Progenitor cell of endocrine pancreas (in vitro differentiated cells): ENCODE measurements around the gene CCDC178. TPM values are rescaled to one million over a fixed set of nuclear protein-coding genes. Genes with fewer than 3 reads are reported as not detected.

Experiments used
- DNase-seq: peaks from one replicate; pipeline ENCODE4 v3.0.0; 2021; ENCODE audit warnings: low spot score; ENCODE audit not compliant: unreplicated experiment
- H3K27ac Mint-ChIP-seq: 2 replicates; pipeline ENCODE4 v1.8.0; 2021; ENCODE audit warnings: mild to moderate bottlenecking, moderate library complexity, mixed read lengths
- H3K27me3 Mint-ChIP-seq: 2 replicates; pipeline ENCODE4 v1.8.0; 2021; ENCODE audit warnings: mixed read lengths
- H3K36me3 Mint-ChIP-seq: 2 replicates; pipeline ENCODE4 v1.8.0; 2022; ENCODE audit warnings: mixed read lengths; ENCODE audit not compliant: insufficient read depth
- H3K4me1 Mint-ChIP-seq: 2 replicates; pipeline ENCODE4 v1.8.0; 2021; ENCODE audit warnings: low read depth, mixed read lengths
- H3K4me3 Mint-ChIP-seq: 2 replicates; pipeline ENCODE4 v1.8.0; 2021; ENCODE audit warnings: low read depth, mild to moderate bottlenecking, moderate library complexity, mixed read lengths
- H3K9me3 Mint-ChIP-seq: 2 replicates; pipeline ENCODE4 v1.8.0; 2021; ENCODE audit warnings: low read depth, mixed read lengths
- total RNA-seq: library from RNA; stranded (reverse); gene quantifications from 2 replicates; pipeline ENCODE4 v1.2.1, GENCODE V29; 2021
- TF ChIP-seq, protein P1 (sequence below): fragments of 200-600 bp; sonication (generic); IDR thresholded peaks from one replicate; pipeline ENCODE4 v1.5.0; 2021; ENCODE audit warnings: antibody characterized with exemption, mild to moderate bottlenecking; ENCODE audit not compliant: unreplicated experiment

Gene CCDC178
- total RNA-seq, 1 donor from 2014 or later = not detected

DNA sequence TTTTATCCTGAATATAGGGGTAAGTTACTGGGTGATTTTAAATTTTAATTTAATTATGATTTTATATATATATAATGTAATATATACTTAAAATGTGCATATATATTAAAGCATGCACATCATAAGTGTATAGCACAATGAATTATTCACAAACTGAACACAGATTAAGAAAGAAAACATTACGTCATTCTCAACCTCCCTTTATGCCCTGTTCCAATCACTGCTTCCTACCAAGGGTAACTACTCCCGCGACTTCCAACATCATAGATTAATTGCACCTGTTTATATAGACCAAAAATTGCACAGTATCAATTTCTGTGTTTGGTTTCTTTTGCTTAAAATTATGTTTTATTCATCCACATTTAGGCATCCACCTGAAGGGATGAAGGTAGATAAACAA is 366.4 kb downstream of the CCDC178 start:
- DNase-seq = no peak
- Mint-ChIP-seq H3K27me3 (no peaks in the 10 kb centered on the region), H3K27ac (no peak overlapping the region), H3K36me3 (no peaks in the 10 kb centered on the region), H3K4me3 (no peak overlapping the region), H3K4me1 (no peaks in the 10 kb centered on the region), H3K9me3 (peaks cover 7% of the 10 kb centered on the region)
- TF ChIP-seq, protein P1, sequence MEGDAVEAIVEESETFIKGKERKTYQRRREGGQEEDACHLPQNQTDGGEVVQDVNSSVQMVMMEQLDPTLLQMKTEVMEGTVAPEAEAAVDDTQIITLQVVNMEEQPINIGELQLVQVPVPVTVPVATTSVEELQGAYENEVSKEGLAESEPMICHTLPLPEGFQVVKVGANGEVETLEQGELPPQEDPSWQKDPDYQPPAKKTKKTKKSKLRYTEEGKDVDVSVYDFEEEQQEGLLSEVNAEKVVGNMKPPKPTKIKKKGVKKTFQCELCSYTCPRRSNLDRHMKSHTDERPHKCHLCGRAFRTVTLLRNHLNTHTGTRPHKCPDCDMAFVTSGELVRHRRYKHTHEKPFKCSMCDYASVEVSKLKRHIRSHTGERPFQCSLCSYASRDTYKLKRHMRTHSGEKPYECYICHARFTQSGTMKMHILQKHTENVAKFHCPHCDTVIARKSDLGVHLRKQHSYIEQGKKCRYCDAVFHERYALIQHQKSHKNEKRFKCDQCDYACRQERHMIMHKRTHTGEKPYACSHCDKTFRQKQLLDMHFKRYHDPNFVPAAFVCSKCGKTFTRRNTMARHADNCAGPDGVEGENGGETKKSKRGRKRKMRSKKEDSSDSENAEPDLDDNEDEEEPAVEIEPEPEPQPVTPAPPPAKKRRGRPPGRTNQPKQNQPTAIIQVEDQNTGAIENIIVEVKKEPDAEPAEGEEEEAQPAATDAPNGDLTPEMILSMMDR = no peak

DNA sequence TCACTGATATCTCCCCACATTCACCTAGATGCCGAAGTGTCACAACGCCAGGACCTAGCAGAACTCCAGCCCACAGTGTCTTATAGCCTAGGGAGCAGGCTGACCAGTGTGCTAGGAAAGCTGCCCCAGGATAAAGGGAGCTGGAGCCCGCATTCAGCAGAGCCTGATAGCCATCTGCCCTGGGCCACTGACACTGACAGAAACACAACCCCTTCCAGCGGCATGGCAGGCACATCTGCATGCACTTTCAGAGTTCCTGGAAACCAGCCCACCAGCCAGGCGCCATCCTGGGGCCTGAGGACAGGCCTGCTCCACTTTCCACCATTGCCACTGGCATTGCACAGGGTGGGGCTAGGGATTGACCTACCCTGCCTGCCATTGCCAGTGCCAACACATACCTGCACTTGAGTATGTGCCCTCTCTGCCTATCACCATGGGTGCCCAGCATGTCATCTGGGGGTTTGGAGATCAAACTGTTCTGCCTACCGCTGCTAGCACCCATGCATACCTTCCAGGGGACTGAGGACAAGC is 377.6 kb downstream of the CCDC178 start:
- no peaks in the 10 kb centered on the region for H3K36me3 Mint-ChIP-seq
- no peaks in the 10 kb centered on the region for H3K27me3 Mint-ChIP-seq
- TF ChIP-seq, protein P1 = no peak
- no peak overlapping the region for H3K4me3 Mint-ChIP-seq
- H3K9me3 Mint-ChIP-seq = peaks cover 19% of the 10 kb centered on the region
- H3K27ac Mint-ChIP-seq = no peak overlapping the region
- H3K4me1 Mint-ChIP-seq = no peaks in the 10 kb centered on the region
- no peak for DNase-seq

GRCh38 chr18:33052886-33053285 is 387.6 kb downstream of the CCDC178 start:
- H3K27me3 Mint-ChIP-seq = peaks cover 6% of the 10 kb centered on the region
- H3K4me1 Mint-ChIP-seq = peaks cover 4% of the 10 kb centered on the region
- DNase-seq = no peak
- no peak overlapping the region for H3K27ac Mint-ChIP-seq
- H3K36me3 Mint-ChIP-seq = no peaks in the 10 kb centered on the region
- H3K9me3 Mint-ChIP-seq = no peaks in the 10 kb centered on the region
- TF ChIP-seq, protein P1 = no peak
- H3K4me3 Mint-ChIP-seq = no peak overlapping the region

DNA sequence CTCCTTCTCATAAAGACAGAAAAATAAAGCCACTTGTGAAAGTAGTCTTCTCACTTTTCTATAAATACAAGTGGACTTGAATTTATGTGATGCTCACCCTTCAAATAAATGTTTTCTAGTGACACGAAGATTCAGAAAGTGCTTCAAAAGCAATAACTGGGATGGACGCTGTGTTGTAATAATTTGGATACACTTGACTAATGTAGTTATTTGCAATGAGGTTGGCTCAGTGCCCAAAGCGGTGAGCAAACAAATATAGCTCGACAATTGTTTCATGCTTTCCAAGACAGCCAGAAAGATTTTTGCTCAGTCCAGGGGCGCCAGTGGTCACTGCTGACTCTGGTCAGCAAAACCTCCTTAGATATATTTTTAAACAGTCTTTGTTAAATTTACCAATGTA is 389.1 kb downstream of the CCDC178 start:
- Mint-ChIP-seq H3K27me3 (peaks cover 17% of the 10 kb centered on the region), H3K36me3 (no peaks in the 10 kb centered on the region), H3K4me3 (no peak overlapping the region), H3K27ac (no peak overlapping the region), H3K4me1 (peaks cover 4% of the 10 kb centered on the region), H3K9me3 (no peaks in the 10 kb centered on the region)
- DNase-seq = no peak
- TF ChIP-seq, protein P1 = no peak

- no peaks in the 10 kb centered on the region for H3K27me3 Mint-ChIP-seq
- DNase-seq = no peak
These were observed 400.3 kb downstream of the CCDC178 start for GRCh38 chr18:33040213-33040612.

More at GRCh38 chr18:33040213-33040612, 400.3 kb downstream of the CCDC178 start:
- H3K9me3 Mint-ChIP-seq = peaks cover 21% of the 10 kb centered on the region
- TF ChIP-seq, protein P1 = no peak
- H3K4me1 Mint-ChIP-seq = peaks cover 4% of the 10 kb centered on the region
- no peak overlapping the region for H3K4me3 Mint-ChIP-seq
- H3K27ac Mint-ChIP-seq = no peak overlapping the region
- H3K36me3 Mint-ChIP-seq = peaks cover 2% of the 10 kb centered on the region
